Loucy (cell line): ENCODE data around the gene GABRG3.

Source experiments
- H2AFZ ChIP-seq: fragments of 200-600 bp; sonication (generic); 2 replicates; pipeline ENCODE4 v1.6.0; 2016; ENCODE audit warnings: antibody characterized with exemption, mild to moderate bottlenecking, low read length, moderate library complexity
- H3F3A ChIP-seq: fragments of 200-600 bp; 2 replicates; pipeline ENCODE4 v1.6.0; 2016; ENCODE audit warnings: antibody characterized with exemption, low read depth, mild to moderate bottlenecking
- H3K27me3 ChIP-seq: fragments of 200-600 bp; sonication (generic); 2 replicates; pipeline ENCODE4 v1.6.1; 2014; ENCODE audit warnings: low read length, mild to moderate bottlenecking; ENCODE audit not compliant: insufficient read depth, poor library complexity, severe bottlenecking
- H3K36me3 ChIP-seq: fragments of 200-600 bp; sonication (generic); 2 replicates; pipeline ENCODE4 v1.6.1; 2016; ENCODE audit warnings: low read length; ENCODE audit not compliant: insufficient read depth
- H3K4me1 ChIP-seq: fragments of 200-600 bp; sonication (generic); 2 replicates; pipeline ENCODE4 v1.5.1; 2014; ENCODE audit warnings: low read length, mild to moderate bottlenecking; ENCODE audit not compliant: insufficient read depth, poor library complexity, severe bottlenecking
- H3K4me2 ChIP-seq: fragments of 200-600 bp; sonication (generic); 2 replicates; pipeline ENCODE4 v1.6.0; 2014; ENCODE audit warnings: antibody characterized with exemption, low read length, low read depth, mild to moderate bottlenecking; ENCODE audit not compliant: poor library complexity, severe bottlenecking
- H3K4me3 ChIP-seq: fragments of 200-600 bp; sonication (generic); 2 replicates; pipeline ENCODE4 v1.5.1; 2014; ENCODE audit warnings: low read length, mild to moderate bottlenecking, mixed read lengths; ENCODE audit not compliant: poor library complexity, severe bottlenecking
- H3K79me2 ChIP-seq: fragments of 200-600 bp; sonication (generic); 2 replicates; pipeline ENCODE4 v1.6.1; 2014; ENCODE audit warnings: low read length; ENCODE audit not compliant: insufficient read depth
- H3K9ac ChIP-seq: fragments of 200-600 bp; sonication (generic); 2 replicates; pipeline ENCODE4 v1.6.0; 2014; ENCODE audit warnings: mild to moderate bottlenecking, low read depth, low read length, moderate library complexity; ENCODE audit not compliant: poor library complexity, severe bottlenecking
- H3K9me2 ChIP-seq: fragments of 200-600 bp; sonication (generic); replicated peaks from 2 replicates; pipeline ENCODE4 v1.6.1; 2016; ENCODE audit warnings: low read depth, low read length, mixed read lengths
- H3K9me3 ChIP-seq: fragments of 200-600 bp; sonication (generic); 2 replicates; pipeline ENCODE4 v1.6.1; 2014; ENCODE audit warnings: mild to moderate bottlenecking, antibody characterized with exemption, low read length, low read depth; ENCODE audit not compliant: insufficient read depth
- H4K20me1 ChIP-seq: fragments of 200-600 bp; sonication (generic); 2 replicates; pipeline ENCODE4 v1.6.0; 2014; ENCODE audit warnings: antibody characterized with exemption, low read length, mild to moderate bottlenecking; ENCODE audit not compliant: insufficient read depth, poor library complexity, severe bottlenecking
- EZH2phosphoT487 ChIP-seq: fragments of 200-600 bp; IDR thresholded peaks from 2 replicates; pipeline ENCODE4 v1.6.1; 2018; ENCODE audit warnings: antibody characterized with exemption, mild to moderate bottlenecking, moderate library complexity, borderline replicate concordance
- TF ChIP-seq, protein P1 (sequence below): fragments of 200-600 bp; sonication (generic); conservative IDR thresholded peaks from 2 replicates; pipeline ENCODE4 v1.5.1; 2014; ENCODE audit warnings: mild to moderate bottlenecking, antibody characterized with exemption, low read length

GABRG3 gene

DNA sequence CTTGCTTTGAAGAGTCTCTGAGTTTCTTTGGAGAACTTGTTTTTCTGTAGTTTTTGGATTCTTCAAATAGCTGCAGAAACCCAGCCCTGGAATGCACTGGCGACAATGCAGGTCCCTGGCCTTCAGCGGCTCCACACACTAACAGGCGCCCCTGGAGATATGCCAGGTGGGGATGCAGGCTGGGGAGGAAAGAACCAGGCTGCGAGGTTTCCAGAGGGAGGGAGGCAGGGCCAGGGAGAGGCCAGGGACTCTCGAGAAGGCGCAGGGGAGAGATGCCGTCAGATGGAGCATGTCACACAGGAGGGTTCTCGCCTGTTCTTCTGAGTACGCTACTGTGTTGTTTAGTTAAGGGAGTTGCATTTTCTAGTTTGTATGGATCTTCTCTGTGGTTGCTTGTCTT is 283.1 kb downstream of the GABRG3 start:
- Histone ChIP-seq H3F3A (no peaks in the 10 kb centered on the region), H2AFZ (no peak overlapping the region), H3K4me3 (no peak overlapping the region), H3K36me3 (no peaks in the 10 kb centered on the region), H3K9me2 (no peaks in the 10 kb centered on the region), H3K27me3 (no peaks in the 10 kb centered on the region), H3K79me2 (no peaks in the 10 kb centered on the region), H3K9ac (no peak overlapping the region), H3K4me2 (no peak overlapping the region), H4K20me1 (no peaks in the 10 kb centered on the region), H3K4me1 (no peaks in the 10 kb centered on the region), H3K9me3 (peaks cover 4% of the 10 kb centered on the region; the same call in 1 of the 2 replicates)
- no peak for TF ChIP-seq EZH2phosphoT487
- TF ChIP-seq, protein P1, sequence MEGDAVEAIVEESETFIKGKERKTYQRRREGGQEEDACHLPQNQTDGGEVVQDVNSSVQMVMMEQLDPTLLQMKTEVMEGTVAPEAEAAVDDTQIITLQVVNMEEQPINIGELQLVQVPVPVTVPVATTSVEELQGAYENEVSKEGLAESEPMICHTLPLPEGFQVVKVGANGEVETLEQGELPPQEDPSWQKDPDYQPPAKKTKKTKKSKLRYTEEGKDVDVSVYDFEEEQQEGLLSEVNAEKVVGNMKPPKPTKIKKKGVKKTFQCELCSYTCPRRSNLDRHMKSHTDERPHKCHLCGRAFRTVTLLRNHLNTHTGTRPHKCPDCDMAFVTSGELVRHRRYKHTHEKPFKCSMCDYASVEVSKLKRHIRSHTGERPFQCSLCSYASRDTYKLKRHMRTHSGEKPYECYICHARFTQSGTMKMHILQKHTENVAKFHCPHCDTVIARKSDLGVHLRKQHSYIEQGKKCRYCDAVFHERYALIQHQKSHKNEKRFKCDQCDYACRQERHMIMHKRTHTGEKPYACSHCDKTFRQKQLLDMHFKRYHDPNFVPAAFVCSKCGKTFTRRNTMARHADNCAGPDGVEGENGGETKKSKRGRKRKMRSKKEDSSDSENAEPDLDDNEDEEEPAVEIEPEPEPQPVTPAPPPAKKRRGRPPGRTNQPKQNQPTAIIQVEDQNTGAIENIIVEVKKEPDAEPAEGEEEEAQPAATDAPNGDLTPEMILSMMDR: no peak

DNA sequence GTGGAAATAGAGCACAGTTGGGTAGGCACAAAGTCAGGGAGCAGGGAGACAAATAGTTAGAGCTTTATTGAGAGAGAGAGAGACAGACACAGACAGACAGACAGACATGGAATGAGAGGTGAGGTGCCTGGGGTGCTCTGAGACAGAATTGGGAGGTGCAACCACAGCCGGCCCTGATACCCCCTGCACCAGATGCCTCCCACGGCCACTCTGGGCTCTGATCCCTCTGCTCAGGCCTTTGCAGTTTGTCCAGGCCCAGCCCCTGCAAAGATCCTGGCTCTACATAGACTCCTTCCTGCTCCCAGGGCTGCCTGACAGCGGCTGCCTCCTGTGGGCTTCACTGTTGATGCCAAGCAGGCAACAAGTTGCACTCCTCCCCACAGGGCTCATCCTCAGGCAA is 283.8 kb downstream of the GABRG3 start:
- H4K20me1 ChIP-seq: no peaks in the 10 kb centered on the region
- TF ChIP-seq EZH2phosphoT487: no peak
- TF ChIP-seq, protein P1: no peak
- no peaks in the 10 kb centered on the region for H3K27me3 ChIP-seq
- no peaks in the 10 kb centered on the region for H3F3A ChIP-seq
- no peak overlapping the region for H3K4me2 ChIP-seq
- H3K9me3 ChIP-seq: peaks cover 4% of the 10 kb centered on the region; the same call in 1 of the 2 replicates
- no peaks in the 10 kb centered on the region for H3K4me1 ChIP-seq
- no peak overlapping the region for H2AFZ ChIP-seq
- H3K9ac ChIP-seq: no peak overlapping the region
- no peak overlapping the region for H3K4me3 ChIP-seq
- H3K9me2 ChIP-seq: no peaks in the 10 kb centered on the region
- H3K79me2 ChIP-seq: no peaks in the 10 kb centered on the region
- no peaks in the 10 kb centered on the region for H3K36me3 ChIP-seq

DNA sequence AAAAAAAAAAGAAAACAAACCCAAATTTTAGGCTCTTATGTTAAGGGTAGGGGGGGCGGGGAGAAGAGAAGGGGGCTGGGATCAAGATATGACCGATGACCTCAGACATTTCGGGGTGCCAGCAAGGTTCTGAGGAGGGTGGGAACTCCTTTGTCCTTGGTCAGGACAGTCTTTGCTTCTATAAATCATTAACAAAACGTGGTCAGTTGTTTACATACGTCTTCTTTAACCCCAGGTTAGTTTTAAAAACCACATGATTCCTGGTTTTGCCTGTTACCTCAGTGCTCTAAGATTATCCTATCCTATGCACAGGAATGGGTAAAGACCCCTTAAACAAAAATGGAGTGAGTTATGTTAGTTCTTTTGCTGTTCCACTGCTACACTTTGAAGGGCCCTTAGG is 285.5 kb downstream of the GABRG3 start:
- Histone ChIP-seq H3K4me1 (no peaks in the 10 kb centered on the region), H3K9me2 (no peaks in the 10 kb centered on the region), H2AFZ (no peak overlapping the region), H3K4me2 (no peak overlapping the region), H3K9ac (no peak overlapping the region), H3K27me3 (no peaks in the 10 kb centered on the region), H3K9me3 (peaks cover 4% of the 10 kb centered on the region; the same call in 1 of the 2 replicates), H4K20me1 (no peaks in the 10 kb centered on the region), H3F3A (no peaks in the 10 kb centered on the region), H3K79me2 (no peaks in the 10 kb centered on the region), H3K4me3 (no peak overlapping the region), H3K36me3 (no peaks in the 10 kb centered on the region)
- TF ChIP-seq EZH2phosphoT487: no peak
- TF ChIP-seq, protein P1: no peak
